ENCODE data around the gene OSBP2. TPM values are rescaled to one million over a fixed set of nuclear protein-coding genes. Genes with fewer than 3 reads are reported as not detected.
"Not testable (repeated sequence)": the region's sequence is repeated elsewhere in the genome, so short reads cannot be mapped to it uniquely, and the experiment has no call there.

OSBP2 gene
- total and polyA plus RNA-seq, 2 donors = 0.46 to 1.4 TPM

DNA sequence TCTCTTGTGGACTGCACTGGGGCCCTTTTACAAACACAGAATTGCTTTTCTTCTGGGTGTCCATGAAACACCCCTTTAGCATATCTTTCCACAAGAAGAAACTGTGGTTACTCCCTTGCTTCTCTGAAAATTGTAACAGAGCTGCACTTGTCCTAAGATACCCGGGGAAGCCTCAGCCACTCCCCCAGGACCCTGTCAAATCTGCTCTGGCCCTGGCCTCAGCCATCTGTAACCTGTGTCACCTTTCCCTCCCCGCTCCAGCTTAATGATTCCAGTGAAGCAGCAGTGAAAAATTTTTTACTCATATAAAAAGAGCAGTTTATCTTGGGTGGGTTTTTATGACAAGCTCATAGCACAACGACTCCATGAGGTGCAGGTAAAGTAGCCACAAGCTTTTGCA is 23.6 kb upstream of the OSBP2 start:
- Histone ChIP-seq H3K4me1 (ENCODE audit: control insufficient read depth in 2 of 2, insufficient read depth in 2 of 2, low read length in 2 of 2) (peaks cover 3 to 8% of the 10 kb centered on the region in 2 donors), H3K27ac (ENCODE audit: low read depth in 1 of 2, low read length in 1 of 2) (no peak overlapping the region), H3K4me3 (ENCODE audit: low read length in 2 of 2) (no peak overlapping the region), H3K27me3 (ENCODE audit: control insufficient read depth in 2 of 2, insufficient read depth in 1 of 2, low read length in 1 of 2) (peaks cover 7 to 21% of the 10 kb centered on the region in 2 donors), H3K9me3 (ENCODE audit: control insufficient read depth in 2 of 2, insufficient read depth in 1 of 2, low read length in 1 of 2) (no peaks in the 10 kb centered on the region), H3K36me3 (ENCODE audit: control insufficient read depth in 2 of 2, insufficient read depth in 2 of 2, low read length in 1 of 2) (no peaks in the 10 kb centered on the region)
- no peak for DNase-seq (ENCODE audit: low read depth in 6 of 9, low spot score in 9 of 9)
- 90% methylated on average over 3 of the region's 3 CpGs for WGBS

- no peak for DNase-seq (ENCODE audit: low read depth in 6 of 9, low spot score in 9 of 9)
- WGBS = 75% methylated on average over 4 of the region's 4 CpGs
- Histone ChIP-seq H3K9me3 (ENCODE audit: control insufficient read depth in 2 of 2, insufficient read depth in 1 of 2, low read length in 1 of 2) (no peaks in the 10 kb centered on the region), H3K4me3 (ENCODE audit: low read length in 2 of 2) (no peak overlapping the region), H3K27ac (ENCODE audit: low read depth in 1 of 2, low read length in 1 of 2) (no peak overlapping the region), H3K4me1 (ENCODE audit: control insufficient read depth in 2 of 2, insufficient read depth in 2 of 2, low read length in 2 of 2) (peaks cover 0 to 2% of the 10 kb centered on the region in 2 donors), H3K27me3 (ENCODE audit: control insufficient read depth in 2 of 2, insufficient read depth in 1 of 2, low read length in 1 of 2) (peaks cover 7 to 19% of the 10 kb centered on the region in 2 donors), H3K36me3 (ENCODE audit: control insufficient read depth in 2 of 2, insufficient read depth in 2 of 2, low read length in 1 of 2) (no peaks in the 10 kb centered on the region)
These were observed 21.5 kb upstream of the OSBP2 start for GRCh38 chr22:30673136-30673535.

DNA sequence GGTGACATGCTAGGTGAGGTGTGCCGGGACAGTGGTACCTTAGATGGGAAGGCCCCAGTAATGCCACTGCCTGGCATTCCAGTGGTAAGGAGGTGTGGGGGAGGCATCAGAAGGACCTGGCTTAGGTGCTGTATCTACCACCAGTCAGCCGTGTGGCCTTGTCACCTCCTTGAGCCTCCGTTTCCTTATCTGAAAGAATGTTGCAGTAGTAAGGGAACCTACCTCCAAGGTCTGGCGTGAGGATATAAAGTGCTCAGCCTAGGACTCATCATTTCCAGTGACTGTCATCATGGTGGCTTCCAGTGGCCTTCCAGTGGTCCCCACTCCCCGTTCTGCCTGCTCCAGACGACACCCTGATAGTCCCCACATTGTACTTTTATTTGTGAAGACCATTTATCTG is 20.2 kb upstream of the OSBP2 start:
- no peak overlapping the region for H3K4me3 ChIP-seq (ENCODE audit: low read length in 2 of 2)
- no peaks in the 10 kb centered on the region for H3K36me3 ChIP-seq (ENCODE audit: control insufficient read depth in 2 of 2, insufficient read depth in 2 of 2, low read length in 1 of 2)
- peaks cover 0 to 8% of the 10 kb centered on the region in 2 donors for H3K27me3 ChIP-seq (ENCODE audit: control insufficient read depth in 2 of 2, insufficient read depth in 1 of 2, low read length in 1 of 2)
- DNase-seq (ENCODE audit: low read depth in 6 of 9, low spot score in 9 of 9) = no peak
- no peak overlapping the region for H3K27ac ChIP-seq (ENCODE audit: low read depth in 1 of 2, low read length in 1 of 2)
- WGBS = 89% methylated on average over 6 of the region's 6 CpGs
- no peaks in the 10 kb centered on the region for H3K4me1 ChIP-seq (ENCODE audit: control insufficient read depth in 2 of 2, insufficient read depth in 2 of 2, low read length in 2 of 2)
- H3K9me3 ChIP-seq (ENCODE audit: control insufficient read depth in 2 of 2, insufficient read depth in 1 of 2, low read length in 1 of 2) = no peaks in the 10 kb centered on the region

DNA sequence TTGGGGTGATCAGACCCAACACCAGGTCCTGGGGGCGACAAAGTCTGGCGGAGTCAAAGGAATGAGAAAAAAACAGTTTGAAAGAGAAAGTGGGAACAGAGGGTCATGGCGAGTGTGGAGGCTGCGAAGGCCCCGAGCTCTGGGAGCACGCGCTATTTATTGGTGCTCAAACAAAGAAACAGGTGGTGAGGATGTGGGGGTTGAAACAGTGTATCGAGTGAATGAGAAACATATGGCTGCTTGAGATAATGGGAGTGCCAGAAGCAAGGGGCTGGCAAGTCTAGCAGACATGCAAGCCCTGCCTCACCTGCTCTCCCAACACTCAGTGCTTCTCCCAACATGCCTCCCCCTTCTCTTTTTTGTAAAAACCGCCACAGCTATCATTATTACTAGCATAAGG is 19.2 kb upstream of the OSBP2 start:
- peaks cover 0 to 3% of the 10 kb centered on the region in 2 donors for H3K27me3 ChIP-seq (ENCODE audit: control insufficient read depth in 2 of 2, insufficient read depth in 1 of 2, low read length in 1 of 2)
- no peak overlapping the region for H3K4me3 ChIP-seq (ENCODE audit: low read length in 2 of 2)
- no peak overlapping the region for H3K27ac ChIP-seq (ENCODE audit: low read depth in 1 of 2, low read length in 1 of 2)
- DNase-seq (ENCODE audit: low read depth in 6 of 9, low spot score in 9 of 9) = no peak
- H3K9me3 ChIP-seq (ENCODE audit: control insufficient read depth in 2 of 2, insufficient read depth in 1 of 2, low read length in 1 of 2) = no peaks in the 10 kb centered on the region
- H3K36me3 ChIP-seq (ENCODE audit: control insufficient read depth in 2 of 2, insufficient read depth in 2 of 2, low read length in 1 of 2) = no peaks in the 10 kb centered on the region
- WGBS = 89% methylated on average over 9 of the region's 9 CpGs
- H3K4me1 ChIP-seq (ENCODE audit: control insufficient read depth in 2 of 2, insufficient read depth in 2 of 2, low read length in 2 of 2) = no peaks in the 10 kb centered on the region

DNA sequence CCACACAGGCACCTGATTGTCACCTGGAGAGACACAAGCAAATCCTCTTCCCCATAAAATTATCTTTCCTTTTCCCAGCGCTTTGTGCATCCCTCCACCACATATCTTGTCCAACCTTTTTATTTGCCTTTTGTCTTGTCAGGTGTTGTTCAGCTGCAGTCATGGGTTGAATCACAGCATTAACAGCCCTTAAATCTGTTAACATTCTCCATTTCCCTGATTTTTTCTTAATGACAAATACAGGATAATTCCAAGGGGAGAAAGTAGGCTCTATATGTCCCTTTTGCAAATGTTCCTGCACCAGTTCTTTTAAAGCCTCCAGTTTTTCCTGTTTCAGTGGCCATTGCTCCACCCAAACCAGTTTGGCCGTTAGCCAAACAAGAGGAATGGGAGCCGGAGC is 18.1 kb upstream of the OSBP2 start:
- H3K27me3 ChIP-seq (ENCODE audit: control insufficient read depth in 2 of 2, insufficient read depth in 1 of 2, low read length in 1 of 2); H3K4me3 ChIP-seq (ENCODE audit: low read length in 2 of 2); DNase-seq (ENCODE audit: low read depth in 6 of 9, low spot score in 9 of 9); H3K4me1 ChIP-seq (ENCODE audit: control insufficient read depth in 2 of 2, insufficient read depth in 2 of 2, low read length in 2 of 2); H3K27ac ChIP-seq (ENCODE audit: low read depth in 1 of 2, low read length in 1 of 2); H3K36me3 ChIP-seq (ENCODE audit: control insufficient read depth in 2 of 2, insufficient read depth in 2 of 2, low read length in 1 of 2); H3K9me3 ChIP-seq (ENCODE audit: control insufficient read depth in 2 of 2, insufficient read depth in 1 of 2, low read length in 1 of 2): not testable (repeated sequence)
- 94% methylated on average over 3 of the region's 3 CpGs for WGBS

GRCh38 chr22:30679895-30680690 is 14.6 kb upstream of the OSBP2 start:
- H3K27ac ChIP-seq (ENCODE audit: low read depth in 1 of 2, low read length in 1 of 2); H3K4me1 ChIP-seq (ENCODE audit: control insufficient read depth in 2 of 2, insufficient read depth in 2 of 2, low read length in 2 of 2); H3K36me3 ChIP-seq (ENCODE audit: control insufficient read depth in 2 of 2, insufficient read depth in 2 of 2, low read length in 1 of 2); H3K9me3 ChIP-seq (ENCODE audit: control insufficient read depth in 2 of 2, insufficient read depth in 1 of 2, low read length in 1 of 2); H3K4me3 ChIP-seq (ENCODE audit: low read length in 2 of 2); H3K27me3 ChIP-seq (ENCODE audit: control insufficient read depth in 2 of 2, insufficient read depth in 1 of 2, low read length in 1 of 2); DNase-seq (ENCODE audit: low read depth in 6 of 9, low spot score in 9 of 9): not testable (repeated sequence)
- WGBS = 91% methylated on average over 12 of the region's 12 CpGs

DNA sequence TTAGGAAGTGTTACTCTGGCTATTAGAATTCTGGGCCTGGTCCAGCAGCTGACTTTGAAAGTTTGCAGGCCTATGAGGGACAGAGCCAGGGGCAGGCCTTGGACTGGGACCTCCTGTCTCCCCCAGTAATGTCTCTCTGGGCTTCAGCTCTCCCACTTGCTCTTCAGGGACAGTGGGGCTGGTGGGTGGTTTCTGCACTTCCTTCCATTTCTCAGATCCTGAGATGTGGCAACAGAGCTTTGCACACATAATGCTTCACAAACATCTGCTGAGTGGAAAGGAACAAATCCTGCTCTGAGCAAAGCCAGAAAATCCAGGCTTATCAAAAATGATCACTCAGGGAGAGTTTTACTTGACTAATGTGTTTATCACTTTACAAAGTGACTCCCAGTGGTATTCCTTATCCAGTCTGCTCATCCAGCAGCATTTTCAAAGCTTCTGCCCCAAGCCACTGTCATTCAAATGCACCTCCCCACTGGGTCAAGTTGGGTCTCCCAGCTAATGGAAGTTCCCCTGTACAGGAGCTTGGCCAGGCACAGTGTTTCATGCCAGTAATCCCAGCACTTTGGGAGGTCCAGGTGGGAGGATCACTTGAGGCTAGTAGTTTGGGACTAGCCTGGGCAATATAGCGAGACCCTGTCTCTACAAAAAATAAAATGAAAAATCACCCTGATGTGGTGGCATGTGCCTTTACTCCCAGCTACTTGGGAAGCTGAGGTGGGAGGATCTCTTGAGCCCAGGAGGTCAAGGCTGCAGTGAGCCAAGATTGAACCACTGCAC is 13.5 kb upstream of the OSBP2 start:
- no peaks in the 10 kb centered on the region for H3K4me1 ChIP-seq (ENCODE audit: control insufficient read depth in 2 of 2, insufficient read depth in 2 of 2, low read length in 2 of 2)
- H3K27ac ChIP-seq (ENCODE audit: low read depth in 1 of 2, low read length in 1 of 2) = no peak overlapping the region
- no peaks in the 10 kb centered on the region for H3K36me3 ChIP-seq (ENCODE audit: control insufficient read depth in 2 of 2, insufficient read depth in 2 of 2, low read length in 1 of 2)
- DNase-seq (ENCODE audit: low read depth in 6 of 9, low spot score in 9 of 9) = no peak
- peaks cover 0 to 3% of the 10 kb centered on the region in 2 donors for H3K27me3 ChIP-seq (ENCODE audit: control insufficient read depth in 2 of 2, insufficient read depth in 1 of 2, low read length in 1 of 2)
- WGBS = 95% methylated on average over 1 of the region's 1 CpG
- H3K4me3 ChIP-seq (ENCODE audit: low read length in 2 of 2) = no peak overlapping the region
- no peaks in the 10 kb centered on the region for H3K9me3 ChIP-seq (ENCODE audit: control insufficient read depth in 2 of 2, insufficient read depth in 1 of 2, low read length in 1 of 2)

GRCh38 chr22:30681831-30682230 is 12.8 kb upstream of the OSBP2 start:
- H3K4me3 ChIP-seq (ENCODE audit: low read length in 2 of 2) = no peak overlapping the region
- no peak overlapping the region for H3K27ac ChIP-seq (ENCODE audit: low read depth in 1 of 2, low read length in 1 of 2)
- H3K9me3 ChIP-seq (ENCODE audit: control insufficient read depth in 2 of 2, insufficient read depth in 1 of 2, low read length in 1 of 2) = no peaks in the 10 kb centered on the region
- H3K36me3 ChIP-seq (ENCODE audit: control insufficient read depth in 2 of 2, insufficient read depth in 2 of 2, low read length in 1 of 2) = no peaks in the 10 kb centered on the region
- no peaks in the 10 kb centered on the region for H3K4me1 ChIP-seq (ENCODE audit: control insufficient read depth in 2 of 2, insufficient read depth in 2 of 2, low read length in 2 of 2)
- peaks cover 0 to 3% of the 10 kb centered on the region in 2 donors for H3K27me3 ChIP-seq (ENCODE audit: control insufficient read depth in 2 of 2, insufficient read depth in 1 of 2, low read length in 1 of 2)
- WGBS = 72% methylated on average over 2 of the region's 2 CpGs
- DNase-seq (ENCODE audit: low read depth in 6 of 9, low spot score in 9 of 9) = no peak

- H3K27me3 ChIP-seq (ENCODE audit: control insufficient read depth in 2 of 2, insufficient read depth in 1 of 2, low read length in 1 of 2) = no peaks in the 10 kb centered on the region
- H3K4me3 ChIP-seq (ENCODE audit: low read length in 2 of 2) = no peak overlapping the region
- H3K36me3 ChIP-seq (ENCODE audit: control insufficient read depth in 2 of 2, insufficient read depth in 2 of 2, low read length in 1 of 2) = no peaks in the 10 kb centered on the region
- no peak overlapping the region for H3K27ac ChIP-seq (ENCODE audit: low read depth in 1 of 2, low read length in 1 of 2)
- WGBS = 96% methylated on average over 7 of the region's 7 CpGs
- no peaks in the 10 kb centered on the region for H3K9me3 ChIP-seq (ENCODE audit: control insufficient read depth in 2 of 2, insufficient read depth in 1 of 2, low read length in 1 of 2)
- DNase-seq (ENCODE audit: low read depth in 6 of 9, low spot score in 9 of 9) = no peak
- no peaks in the 10 kb centered on the region for H3K4me1 ChIP-seq (ENCODE audit: control insufficient read depth in 2 of 2, insufficient read depth in 2 of 2, low read length in 2 of 2)
These were observed 9.5 kb upstream of the OSBP2 start for GRCh38 chr22:30685178-30685577.
